Calu3 (cell line): ENCODE measurements around the gene ITPKB. TPM values are rescaled to one million over a fixed set of nuclear protein-coding genes. Genes with fewer than 3 reads are reported as not detected.

ENCODE experiments used
- BruUV-seq: library from RNA; stranded (reverse); fragments of 400-500 nt; replicated peaks from 2 replicates; lab custom pipeline; 2021; lab: Mats Ljungman, UMichigan
- CTCF ChIA-PET: fragments of 300-600 bp; sonication (Branson Sonifier 250); formaldehyde crosslinking; loops from one replicate; lab custom pipeline; 2022; ENCODE audit warnings: antibody characterized with exemption; lab: Charles Lee
- DNase-seq: peaks from one replicate; pipeline ENCODE4 v3.0.0; 2022
- H3K27ac Mint-ChIP-seq: one replicate; pipeline ENCODE4 v1.8.0; 2022; ENCODE audit warnings: mixed read lengths; ENCODE audit not compliant: unreplicated experiment
- H3K27me3 Mint-ChIP-seq: one replicate; pipeline ENCODE4 v1.8.0; 2022; ENCODE audit warnings: mixed read lengths; ENCODE audit not compliant: unreplicated experiment
- H3K36me3 Mint-ChIP-seq: one replicate; pipeline ENCODE4 v1.8.0; 2022; ENCODE audit warnings: mild to moderate bottlenecking, moderate library complexity, mixed read lengths; ENCODE audit not compliant: insufficient read depth, unreplicated experiment
- H3K4me1 Mint-ChIP-seq: one replicate; pipeline ENCODE4 v1.8.0; 2022; ENCODE audit warnings: mild to moderate bottlenecking, low read depth, mixed read lengths; ENCODE audit not compliant: unreplicated experiment
- H3K4me3 Mint-ChIP-seq: one replicate; pipeline ENCODE4 v1.8.0; 2022; ENCODE audit warnings: mild to moderate bottlenecking, low read depth, moderate library complexity, mixed read lengths; ENCODE audit not compliant: unreplicated experiment
- H3K9me3 Mint-ChIP-seq: one replicate; pipeline ENCODE4 v1.8.0; 2022; ENCODE audit warnings: low read depth, mixed read lengths; ENCODE audit not compliant: unreplicated experiment
- intact Hi-C: fragments of 100-400 bp; cut with micrococcal nuclease; formaldehyde crosslinking; loops from one replicate; pipeline ENCODE4 v1.10.0; 2022; ENCODE audit not compliant: unreplicated experiment
- total RNA-seq: library from RNA; stranded (reverse); gene quantifications from 2 replicates; pipeline ENCODE4 v1.2.3, GENCODE V29; 2022
- TF ChIP-seq, protein P1 (sequence below): fragments of 200-600 bp; IDR thresholded peaks from one replicate; pipeline ENCODE4 v1.8.0; 2022; ENCODE audit warnings: antibody characterized with exemption; ENCODE audit not compliant: unreplicated experiment

Gene ITPKB
- total RNA-seq, 1 experiment from 2014 or later, result 11.8 TPM

DNA sequence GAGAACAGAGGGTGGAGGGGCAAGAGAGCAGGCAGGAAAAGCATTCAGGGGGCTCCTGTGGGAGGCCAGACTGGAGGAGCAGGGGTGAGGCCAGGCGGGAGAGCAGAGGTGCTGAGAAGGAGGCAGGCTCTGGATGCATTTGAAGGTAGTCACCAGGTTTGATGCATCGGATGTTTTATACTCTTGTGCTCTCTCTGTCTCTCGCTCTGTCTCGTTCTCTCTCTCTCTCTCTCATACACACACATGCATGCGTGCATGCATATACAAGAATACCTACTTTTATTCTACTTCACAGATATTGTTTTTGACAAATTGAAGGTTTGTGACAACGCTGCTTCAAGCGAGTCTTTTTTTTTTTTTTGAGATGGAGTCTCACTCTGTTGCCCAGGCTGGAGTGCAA is 15.0 kb upstream of the ITPKB start:
- Mint-ChIP-seq H3K27ac (no peak overlapping the region), H3K4me1 (no peaks in the 10 kb centered on the region), H3K4me3 (no peak overlapping the region), H3K9me3 (no peaks in the 10 kb centered on the region), H3K36me3 (no peaks in the 10 kb centered on the region), H3K27me3 (peaks cover 37% of the 10 kb centered on the region)
- TF ChIP-seq, protein P1, sequence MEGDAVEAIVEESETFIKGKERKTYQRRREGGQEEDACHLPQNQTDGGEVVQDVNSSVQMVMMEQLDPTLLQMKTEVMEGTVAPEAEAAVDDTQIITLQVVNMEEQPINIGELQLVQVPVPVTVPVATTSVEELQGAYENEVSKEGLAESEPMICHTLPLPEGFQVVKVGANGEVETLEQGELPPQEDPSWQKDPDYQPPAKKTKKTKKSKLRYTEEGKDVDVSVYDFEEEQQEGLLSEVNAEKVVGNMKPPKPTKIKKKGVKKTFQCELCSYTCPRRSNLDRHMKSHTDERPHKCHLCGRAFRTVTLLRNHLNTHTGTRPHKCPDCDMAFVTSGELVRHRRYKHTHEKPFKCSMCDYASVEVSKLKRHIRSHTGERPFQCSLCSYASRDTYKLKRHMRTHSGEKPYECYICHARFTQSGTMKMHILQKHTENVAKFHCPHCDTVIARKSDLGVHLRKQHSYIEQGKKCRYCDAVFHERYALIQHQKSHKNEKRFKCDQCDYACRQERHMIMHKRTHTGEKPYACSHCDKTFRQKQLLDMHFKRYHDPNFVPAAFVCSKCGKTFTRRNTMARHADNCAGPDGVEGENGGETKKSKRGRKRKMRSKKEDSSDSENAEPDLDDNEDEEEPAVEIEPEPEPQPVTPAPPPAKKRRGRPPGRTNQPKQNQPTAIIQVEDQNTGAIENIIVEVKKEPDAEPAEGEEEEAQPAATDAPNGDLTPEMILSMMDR, result no peak
- CTCF ChIA-PET, result no interaction called here
- DNase-seq, result no peak
- BruUV-seq, result no TSS peak
- intact Hi-C loops, result no loop called here

DNA sequence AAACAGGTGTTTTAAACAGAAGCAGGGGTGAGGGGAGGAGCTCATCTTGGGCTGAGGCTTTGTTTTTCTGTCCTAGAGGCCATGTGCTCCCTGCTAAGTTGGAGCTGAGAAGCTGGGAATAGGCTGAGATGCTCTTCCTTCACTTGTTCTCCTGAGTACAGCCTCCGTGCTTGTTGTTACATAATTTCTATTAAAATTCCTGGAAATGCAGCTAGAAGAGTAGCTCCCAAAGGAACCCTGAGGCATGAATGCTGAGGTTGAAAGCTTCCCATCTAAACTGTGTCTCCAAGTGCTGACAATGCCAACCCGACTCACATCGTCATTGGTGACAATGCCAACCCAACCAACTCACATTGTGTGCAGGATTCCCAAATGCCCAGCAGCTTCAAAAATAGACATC is 12.6 kb upstream of the ITPKB start:
- DNase-seq, result no peak
- intact Hi-C loops, result no loop called here
- TF ChIP-seq, protein P1, result no peak
- no TSS peak for BruUV-seq
- Mint-ChIP-seq H3K27ac (no peak overlapping the region), H3K36me3 (no peaks in the 10 kb centered on the region), H3K4me3 (no peak overlapping the region), H3K27me3 (peaks cover 36% of the 10 kb centered on the region), H3K4me1 (no peaks in the 10 kb centered on the region), H3K9me3 (no peaks in the 10 kb centered on the region)
- CTCF ChIA-PET, result no interaction called here

DNA sequence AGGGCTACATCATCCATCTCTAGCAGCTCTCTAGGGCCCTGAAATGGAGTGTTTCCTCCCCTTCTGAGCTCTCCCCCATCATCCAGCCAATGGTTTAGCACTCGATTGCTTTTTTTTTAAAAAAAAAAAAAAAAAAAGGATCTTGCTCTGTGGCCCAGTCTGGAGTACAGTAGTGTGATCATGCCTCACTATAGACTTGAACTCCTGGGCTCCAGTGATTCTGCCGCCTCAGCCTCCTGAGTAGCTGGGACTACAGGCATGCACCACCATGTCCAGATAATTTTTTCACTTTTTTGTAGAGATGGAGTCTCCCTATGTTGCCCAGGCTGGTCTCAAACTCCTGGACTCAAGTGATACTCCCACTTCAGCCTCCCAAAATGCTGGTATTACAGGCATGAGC is 12.1 kb upstream of the ITPKB start:
- no TSS peak for BruUV-seq
- TF ChIP-seq, protein P1, result no peak
- CTCF ChIA-PET, result interaction anchor here (0.5 to 0.6 kb wide), 2 partner anchors 51 to 119 kb away, joined by 4 read pairs; no protein-coding TSS in a partner anchor
- H3K36me3 Mint-ChIP-seq, result no peaks in the 10 kb centered on the region
- H3K27ac Mint-ChIP-seq, result no peak overlapping the region
- no peak overlapping the region for H3K4me3 Mint-ChIP-seq
- no peaks in the 10 kb centered on the region for H3K9me3 Mint-ChIP-seq
- intact Hi-C loops, result no loop called here
- no peaks in the 10 kb centered on the region for H3K4me1 Mint-ChIP-seq
- peaks cover 31% of the 10 kb centered on the region for H3K27me3 Mint-ChIP-seq
- DNase-seq, result no peak

DNA sequence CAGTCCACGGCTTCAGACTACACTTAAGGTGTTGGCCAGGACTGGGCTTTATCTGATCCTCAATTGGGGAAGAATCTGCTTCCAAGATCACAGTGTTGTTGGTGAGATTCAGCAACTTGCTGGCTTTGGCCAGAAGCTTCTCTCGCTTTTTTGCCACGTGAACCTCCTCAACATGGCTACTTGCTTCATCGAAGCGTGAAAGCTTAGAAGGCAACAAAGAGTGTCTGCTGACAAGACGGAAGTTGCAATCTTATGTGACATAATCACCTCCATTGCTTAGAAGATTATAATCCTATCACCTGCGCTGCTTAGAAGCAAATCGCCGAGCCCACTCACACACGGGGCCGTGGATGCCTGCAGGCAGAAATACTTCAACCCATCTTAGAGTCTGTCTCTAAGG is 10.4 kb upstream of the ITPKB start:
- intact Hi-C loops, result no loop called here
- no peak for DNase-seq
- Mint-ChIP-seq H3K9me3 (no peaks in the 10 kb centered on the region), H3K36me3 (no peaks in the 10 kb centered on the region), H3K4me1 (no peaks in the 10 kb centered on the region), H3K4me3 (no peak overlapping the region), H3K27me3 (peaks cover 26% of the 10 kb centered on the region), H3K27ac (no peak overlapping the region)
- no TSS peak for BruUV-seq
- TF ChIP-seq, protein P1, result no peak
- CTCF ChIA-PET, result interaction anchor here (1.3 kb wide), 1 partner anchor 34 kb away, joined by 3 read pairs; no protein-coding TSS in a partner anchor
